ENCODE results near the gene EXOC2.
"Not testable (repeated sequence)": the region's sequence is repeated elsewhere in the genome, so short reads cannot be mapped to it uniquely, and the experiment has no call there.

The EXOC2 gene

DNA sequence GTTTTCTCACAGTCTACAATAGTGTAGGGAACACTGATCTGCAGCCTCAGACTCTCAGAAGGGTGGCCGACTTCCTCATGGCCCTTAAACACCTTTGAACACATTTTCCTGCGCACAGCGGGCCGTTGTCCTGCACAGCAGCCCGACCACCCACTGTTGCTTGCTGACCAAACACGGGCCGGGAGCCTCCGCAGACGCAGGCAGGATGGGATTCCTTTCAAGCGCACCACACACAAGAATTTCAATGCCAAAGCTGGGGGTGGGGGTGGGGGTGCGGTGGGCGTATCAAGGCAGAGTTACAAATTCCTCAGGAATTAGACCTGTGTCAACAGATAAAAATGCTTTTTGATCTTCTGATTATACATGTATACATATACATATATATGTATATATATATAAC is 110.6 kb downstream of the EXOC2 start:
- no peak for DNase-seq

DNA sequence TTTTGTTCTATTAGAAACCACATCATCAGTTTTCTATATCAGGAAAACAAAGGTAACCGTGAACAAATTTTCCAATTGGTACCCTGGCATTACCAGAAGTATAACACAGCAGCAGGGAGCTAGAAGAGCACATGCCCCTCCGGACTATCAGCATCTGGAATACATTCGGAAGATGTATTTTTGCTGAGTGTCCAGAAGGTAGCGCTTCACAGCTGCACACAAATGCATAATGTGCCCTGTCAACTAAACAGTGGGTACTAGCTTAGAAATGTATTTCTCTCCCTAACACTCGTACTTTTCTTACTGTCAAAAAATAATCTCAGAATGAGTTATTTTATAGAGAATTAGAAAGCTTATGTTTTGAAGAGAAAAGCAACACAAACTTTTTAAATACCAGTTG is 113.6 kb downstream of the EXOC2 start:
- no peak for DNase-seq

DNA sequence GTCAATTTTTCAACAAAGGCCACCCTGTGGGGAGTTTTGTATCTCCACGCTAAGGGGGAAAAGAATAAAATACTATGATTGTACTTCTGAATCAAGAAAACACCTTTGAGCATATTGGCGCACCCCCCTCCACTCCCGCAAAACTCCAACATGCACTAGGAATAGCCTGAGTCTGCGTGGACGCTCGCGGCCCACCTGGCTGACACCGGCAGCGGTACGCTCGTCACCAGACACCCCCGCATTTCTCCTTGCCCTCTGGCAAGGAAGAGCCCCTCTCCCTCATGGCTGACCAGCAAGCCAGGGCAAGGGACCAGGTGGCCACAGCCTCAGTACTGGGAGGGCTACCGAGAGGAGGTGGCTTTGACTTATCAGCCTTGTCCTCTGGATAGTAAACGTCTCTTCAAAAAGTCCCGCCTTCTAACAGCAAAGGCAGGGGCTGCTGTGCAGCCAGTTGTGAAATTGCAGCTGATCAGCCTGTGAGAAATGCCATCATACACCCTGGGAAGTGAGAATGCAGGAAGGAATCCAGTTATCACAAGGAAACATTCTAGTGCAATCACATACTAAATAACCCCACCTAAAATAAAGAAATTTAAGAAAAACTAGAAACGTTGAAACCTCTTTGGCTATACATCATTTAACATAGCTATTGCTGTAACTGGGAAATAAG is 120.2 kb downstream of the EXOC2 start:
- no peak for DNase-seq

DNA sequence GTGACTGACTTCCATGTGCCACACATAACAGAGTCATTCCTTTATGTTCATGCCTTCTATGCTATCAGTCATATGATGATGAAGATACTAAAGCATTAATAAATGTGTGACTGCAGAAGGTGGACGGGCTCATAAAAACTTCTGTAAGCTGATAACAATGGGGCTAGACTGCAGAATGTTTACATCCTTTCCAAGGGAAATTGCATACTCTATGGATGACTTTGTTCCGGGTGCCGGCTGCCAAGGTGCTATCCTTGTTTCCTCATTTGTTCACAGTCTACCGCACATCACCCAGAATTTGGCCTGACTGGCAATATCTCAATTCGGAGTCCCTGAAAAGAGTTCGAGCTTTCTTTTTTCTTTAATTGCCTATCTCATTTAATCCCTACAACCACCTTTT is 121.0 kb downstream of the EXOC2 start:
- no peak for DNase-seq

DNA sequence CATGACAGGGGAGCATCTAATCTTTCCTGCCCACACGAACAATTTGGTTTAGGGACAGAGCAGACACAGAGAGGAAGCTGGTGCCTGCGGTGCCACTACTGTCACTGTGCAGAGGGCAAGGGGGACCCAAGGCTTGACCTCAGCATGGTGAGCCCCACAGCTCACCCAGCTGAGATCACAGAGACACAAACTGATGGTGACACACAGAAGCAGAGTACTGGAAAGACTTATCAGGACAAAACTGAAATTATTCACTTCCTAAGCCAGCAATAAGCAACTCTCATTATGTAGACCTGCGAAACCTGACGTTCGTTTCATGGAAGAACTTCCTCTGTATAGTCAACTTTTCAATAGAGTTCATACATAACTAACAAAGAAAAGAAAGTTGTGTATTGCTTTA is 122.1 kb downstream of the EXOC2 start:
- no peak for DNase-seq

DNA sequence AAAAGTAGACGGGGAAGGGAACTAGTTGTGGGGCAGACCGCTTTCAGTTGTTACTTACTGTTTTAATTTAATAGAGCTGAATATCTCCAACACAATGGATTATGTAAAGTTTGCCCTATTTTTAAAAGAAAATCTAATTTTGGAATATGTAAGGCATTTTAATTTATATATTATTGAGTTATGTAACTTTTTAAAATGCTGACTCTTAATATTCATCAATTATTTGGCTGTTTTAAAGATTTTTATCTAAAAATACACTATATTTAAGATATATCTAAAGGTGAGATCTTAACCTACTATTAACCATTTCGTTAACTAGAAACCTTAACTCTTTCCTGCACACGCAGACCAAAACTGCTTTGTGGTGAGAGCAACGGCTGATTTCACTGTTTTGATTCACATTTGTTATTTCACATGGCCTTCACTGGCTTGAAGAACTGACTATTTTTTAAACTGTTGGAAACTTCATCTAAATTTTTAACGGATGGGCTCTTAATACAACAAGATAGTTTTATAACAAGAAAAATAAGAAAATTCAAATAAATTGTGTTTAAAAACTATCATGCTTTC is 123.9 kb downstream of the EXOC2 start:
- no peak for DNase-seq

DNA sequence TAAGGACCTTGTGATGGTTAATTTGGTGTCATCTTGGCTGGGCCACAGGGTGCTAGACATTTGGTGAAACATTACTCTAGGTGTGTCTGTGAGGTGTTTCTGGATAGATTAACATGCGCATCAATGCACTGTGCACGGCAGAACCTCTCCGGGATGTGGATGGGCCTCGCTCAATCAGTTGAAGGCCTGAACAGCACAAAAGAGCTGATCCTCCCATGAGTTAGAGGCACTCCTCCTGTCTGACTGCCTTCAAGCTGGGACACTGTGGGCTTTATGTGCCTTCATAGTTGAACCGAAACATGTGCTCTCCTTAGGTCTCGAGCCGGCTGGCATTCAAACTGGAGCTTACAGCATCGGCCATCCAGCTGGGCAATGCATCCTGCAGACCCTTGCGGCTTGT is 124.9 kb downstream of the EXOC2 start:
- no peak for DNase-seq

DNA sequence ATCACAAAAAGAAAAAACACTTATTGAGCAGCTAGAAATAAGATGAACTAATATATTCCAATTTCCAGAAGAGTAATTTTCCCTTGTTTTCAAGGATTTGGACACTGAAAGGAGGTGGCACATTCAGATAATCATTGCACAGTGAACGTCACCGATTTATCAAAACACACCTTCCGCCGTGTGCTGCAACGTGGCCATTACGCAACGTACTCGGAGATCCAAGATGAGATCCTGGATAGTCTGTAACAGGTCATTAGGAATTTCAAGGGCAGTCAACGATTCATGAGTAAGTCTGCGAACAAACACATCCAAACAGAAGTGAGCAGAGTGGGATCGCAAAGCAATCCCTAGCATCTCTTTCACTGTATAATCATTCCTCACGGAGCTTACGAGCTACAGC is 129.1 kb downstream of the EXOC2 start:
- DNase-seq: no peak

DNA sequence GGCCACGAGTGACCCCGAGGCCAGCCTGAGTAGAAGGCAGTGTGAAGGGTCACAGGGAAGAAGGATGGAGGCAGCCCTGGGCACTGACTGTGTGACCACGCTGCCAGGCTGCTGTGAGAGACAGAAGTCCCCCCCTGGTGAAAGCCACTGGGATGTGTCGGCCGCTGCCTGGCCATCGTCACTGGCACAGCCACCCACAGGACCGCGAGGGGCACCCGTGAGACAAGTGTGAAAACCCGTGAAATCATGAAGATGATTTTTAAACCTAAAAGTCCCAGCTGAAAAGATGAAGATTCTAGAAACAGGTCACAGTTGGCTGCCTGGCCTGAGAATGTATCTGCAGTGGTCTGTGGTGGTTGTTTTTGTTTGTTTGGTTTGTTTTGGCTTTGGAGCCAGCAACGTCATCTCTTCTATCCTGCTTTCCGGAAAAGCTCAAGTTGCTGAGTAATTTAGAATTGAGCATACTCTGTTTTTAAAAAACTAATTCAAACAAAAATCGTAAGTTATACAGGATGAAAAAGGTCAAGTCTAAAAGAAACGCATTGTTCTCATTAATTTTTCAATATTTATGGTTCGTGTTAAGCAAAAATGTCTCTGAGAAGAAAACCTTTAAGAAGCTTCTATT is 130.8 kb downstream of the EXOC2 start:
- no peak for DNase-seq

DNA sequence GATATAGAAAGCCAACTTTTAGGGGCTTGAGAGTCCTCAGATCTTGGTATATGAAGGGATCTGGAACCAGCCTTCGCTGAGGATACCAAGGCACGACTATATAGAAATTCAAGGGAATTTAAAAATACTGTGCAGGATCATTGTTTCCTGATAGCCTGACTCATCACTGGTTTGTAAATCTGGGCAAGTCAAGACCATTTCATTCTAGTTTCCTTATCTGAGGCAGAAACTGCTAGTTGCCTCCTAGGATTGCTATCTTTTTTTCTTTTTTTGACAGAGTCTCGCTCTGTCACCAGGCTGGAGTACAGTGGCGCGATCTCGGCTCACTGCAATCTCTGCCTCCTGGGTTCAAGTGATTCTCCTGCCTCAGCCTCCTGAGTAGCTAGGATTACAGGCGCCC is 131.6 kb downstream of the EXOC2 start:
- DNase-seq: not testable (repeated sequence)

DNA sequence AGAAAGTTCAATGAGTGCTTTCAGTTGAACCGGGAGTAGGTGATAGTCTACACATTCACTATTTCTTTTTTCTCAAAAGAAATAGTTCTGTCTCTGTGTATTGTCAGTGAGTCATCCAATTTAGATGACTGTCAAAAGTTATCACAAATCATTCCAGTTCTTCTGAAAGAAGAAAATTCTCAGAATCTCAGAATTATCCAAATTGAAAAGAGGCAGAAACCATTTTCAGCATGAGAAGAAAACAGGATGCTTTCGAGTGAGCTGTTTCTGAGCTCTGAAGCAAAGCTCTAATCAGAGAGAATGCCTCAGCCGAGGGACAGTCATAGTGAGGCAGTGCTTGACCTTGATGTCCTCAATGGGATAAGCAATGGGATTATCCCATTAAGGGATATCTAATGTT is 134.0 kb downstream of the EXOC2 start:
- no peak for DNase-seq

DNA sequence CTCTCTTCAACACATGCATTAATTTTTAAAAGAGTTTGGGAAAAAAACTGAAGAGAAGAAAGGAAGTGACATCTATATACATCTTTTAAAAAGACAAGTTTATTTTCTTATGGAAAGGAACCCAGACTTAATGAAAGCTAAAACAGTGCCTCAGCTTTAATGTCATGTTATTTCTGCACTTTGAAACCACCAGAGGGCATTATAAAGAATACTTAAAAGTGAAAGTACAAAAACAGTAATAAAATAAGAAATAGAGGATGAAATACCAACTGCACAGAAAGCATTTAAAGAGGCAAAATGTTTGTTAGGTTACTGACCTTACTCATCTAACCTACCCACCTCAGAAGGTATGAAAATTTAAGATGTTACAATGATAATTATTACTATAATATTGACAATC is 134.8 kb downstream of the EXOC2 start:
- DNase-seq: no peak

DNA sequence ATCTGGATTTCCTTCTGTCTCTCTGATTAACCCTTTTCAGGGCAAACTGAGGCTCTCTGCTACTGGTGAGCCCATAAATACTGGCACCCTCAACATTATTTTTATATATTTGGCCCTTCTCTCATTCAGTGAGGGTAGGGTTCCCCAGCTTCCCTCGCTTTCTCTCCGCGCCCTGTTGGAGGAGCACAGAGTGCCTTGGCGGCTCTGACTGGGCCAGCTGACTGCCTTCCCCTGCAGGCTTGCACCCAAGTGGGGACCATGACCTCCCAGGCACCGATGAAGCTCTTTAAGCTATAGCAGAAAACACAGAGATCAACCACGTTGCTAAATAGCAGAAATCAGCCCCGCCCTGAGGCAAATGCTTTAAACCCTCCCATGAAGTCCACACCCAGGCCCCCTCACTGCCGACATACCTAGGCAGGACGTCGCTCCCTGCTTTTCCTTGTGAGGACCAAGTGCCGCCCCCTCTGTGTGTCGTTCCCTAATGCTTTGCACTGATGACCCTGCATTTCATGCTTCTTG is 141.0 kb downstream of the EXOC2 start:
- DNase-seq: no peak

DNA sequence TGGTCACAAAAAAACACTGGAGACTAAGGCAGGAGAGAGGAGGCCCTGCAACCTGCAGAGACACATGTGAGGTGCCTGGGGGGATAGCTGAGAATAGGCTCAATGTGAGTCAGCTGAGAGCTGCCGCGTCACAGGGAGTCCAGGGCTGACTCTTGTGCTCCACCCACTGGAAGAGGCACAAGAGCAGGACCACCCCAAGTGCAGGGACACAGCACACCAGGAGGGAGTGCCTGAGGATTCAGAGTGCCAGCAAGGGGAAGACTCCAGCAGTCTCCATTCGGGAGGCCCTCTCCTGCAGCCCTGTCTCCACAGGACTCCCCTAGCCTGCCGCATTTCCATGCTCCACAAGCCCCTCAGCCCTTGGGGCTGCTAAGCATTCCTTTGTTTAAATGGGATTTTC is 141.5 kb downstream of the EXOC2 start:
- no peak for DNase-seq

DNA sequence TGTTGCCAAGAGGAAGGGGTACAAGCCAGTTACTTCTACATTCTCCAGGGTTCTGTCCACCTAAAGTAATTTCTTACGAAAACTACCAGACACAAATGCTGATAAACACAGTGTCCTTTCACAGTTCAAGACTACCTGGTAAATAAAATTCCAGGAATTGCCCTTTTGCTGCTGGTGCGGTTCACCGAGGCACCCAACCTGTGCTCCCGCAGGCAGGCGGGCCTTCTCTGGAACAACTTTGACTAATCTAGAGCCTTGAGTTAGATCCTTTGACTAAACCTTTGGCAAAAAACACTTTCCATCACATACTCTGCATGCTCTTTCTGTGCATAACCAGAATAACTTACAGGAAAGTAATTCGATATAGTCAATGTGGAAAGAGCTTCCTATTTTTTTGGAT is 143.0 kb downstream of the EXOC2 start:
- no peak for DNase-seq

DNA sequence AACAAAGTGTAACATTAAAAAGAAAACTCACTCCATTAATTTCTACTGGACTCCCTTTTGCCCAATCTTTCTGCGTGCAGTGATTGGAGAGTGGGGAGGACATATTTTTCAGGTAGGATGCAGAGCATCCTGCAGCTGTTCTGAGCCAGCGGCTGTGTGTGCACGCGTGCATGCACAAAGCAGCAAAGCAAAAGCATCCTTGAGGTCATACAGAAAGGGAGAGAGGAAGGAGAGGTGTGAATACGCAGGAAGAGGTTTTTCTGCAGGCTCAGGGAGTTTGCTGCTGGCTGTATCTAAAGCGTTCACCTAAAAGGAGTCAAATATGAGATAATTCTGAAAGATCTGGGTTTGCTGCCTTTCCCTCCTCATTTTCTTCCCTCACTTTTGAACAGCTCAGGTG is 144.4 kb downstream of the EXOC2 start:
- no peak for DNase-seq

DNA sequence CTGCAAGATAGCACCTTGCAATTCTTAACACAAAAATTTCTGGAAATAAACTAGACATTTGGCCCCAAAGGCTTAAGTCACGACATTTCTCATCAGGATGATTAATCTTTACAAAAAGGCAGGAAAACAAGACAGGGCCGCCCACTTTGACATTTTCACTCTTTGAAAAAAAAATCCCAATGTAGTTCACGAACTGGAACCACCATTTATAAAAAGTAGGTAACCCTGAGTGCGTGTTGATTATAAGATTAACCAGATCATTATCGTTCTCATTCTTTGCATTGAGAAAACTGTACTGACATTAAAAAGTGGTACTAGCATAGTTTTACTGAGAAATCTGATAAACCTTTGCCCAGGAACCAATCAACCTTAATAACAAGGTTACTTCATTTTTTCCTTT is 144.8 kb downstream of the EXOC2 start:
- DNase-seq: no peak

DNA sequence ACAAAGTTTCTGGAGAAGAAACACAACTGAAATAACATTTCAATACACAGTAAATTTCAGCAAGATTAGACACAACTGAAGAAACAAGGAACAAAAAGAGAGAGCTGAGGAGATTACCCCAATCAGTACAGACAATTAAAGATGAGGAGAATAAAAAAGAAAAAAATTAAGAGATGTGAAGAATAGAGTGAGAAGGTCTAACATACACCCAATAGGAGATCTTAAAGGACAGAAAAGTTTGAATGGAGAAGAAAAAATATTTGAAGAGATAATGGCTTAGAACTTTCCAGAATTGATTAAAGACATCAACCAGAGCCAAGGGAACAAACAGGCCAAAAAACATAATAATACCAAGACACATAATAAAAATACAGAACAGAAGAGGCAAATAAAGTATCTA is 152.4 kb downstream of the EXOC2 start:
- DNase-seq: no peak

DNA sequence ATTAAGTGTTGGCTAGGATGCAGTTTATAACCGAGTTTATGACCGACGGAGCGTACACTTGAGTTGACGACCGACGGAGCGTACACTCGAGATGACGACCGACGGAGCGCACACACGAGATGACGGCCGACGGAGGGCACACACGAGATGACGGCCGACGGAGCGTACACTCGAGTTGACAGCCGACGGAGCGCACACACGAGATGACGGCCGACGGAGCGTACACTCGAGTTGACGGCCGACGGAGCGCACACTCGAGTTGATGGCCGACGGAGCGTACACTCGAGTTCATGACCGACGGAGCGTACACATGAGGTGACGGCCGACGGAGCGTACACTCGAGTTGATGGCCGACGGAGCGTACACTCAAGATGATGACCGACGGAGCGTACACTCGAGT is 155.8 kb downstream of the EXOC2 start:
- no peak for DNase-seq

DNA sequence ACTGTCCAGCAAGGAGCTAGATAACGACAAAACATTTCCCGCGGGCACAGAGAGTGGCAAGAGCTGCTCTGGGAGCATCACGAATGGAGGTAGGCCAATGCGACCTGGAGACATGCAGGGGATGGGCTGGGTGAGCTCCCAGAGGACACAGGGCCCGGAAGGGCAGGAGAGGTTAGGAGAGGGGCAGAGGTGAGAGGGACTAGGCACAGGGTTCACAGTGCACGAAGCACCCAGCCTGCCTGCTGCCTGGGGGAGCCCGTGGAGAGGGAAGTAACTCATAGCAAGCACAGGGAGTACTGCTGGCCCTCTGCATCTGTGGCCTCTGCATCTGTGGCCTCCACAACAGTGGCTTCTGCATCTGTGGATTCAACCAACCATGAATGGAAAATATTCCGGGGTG is 162.5 kb downstream of the EXOC2 start:
- no peak for DNase-seq

DNA sequence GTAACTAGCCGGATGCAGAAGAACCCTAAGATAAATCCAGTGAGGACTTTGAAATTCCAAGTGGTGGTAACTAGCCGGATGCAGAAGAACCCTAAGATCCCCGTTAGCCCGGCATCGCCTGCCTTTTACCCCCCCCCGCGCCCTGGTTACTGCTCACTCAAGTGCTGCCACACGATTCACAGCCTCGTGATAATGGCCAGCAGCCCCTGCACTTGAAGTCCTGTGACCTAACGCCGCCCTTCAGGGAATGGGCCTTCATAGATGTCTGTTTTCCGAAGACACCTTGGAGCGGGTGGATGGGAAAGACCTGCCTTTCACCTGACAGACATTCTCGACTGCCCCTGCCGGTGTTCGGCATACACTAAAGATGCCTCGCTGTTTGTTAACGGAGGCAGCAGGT is 163.9 kb downstream of the EXOC2 start:
- DNase-seq: no peak

DNA sequence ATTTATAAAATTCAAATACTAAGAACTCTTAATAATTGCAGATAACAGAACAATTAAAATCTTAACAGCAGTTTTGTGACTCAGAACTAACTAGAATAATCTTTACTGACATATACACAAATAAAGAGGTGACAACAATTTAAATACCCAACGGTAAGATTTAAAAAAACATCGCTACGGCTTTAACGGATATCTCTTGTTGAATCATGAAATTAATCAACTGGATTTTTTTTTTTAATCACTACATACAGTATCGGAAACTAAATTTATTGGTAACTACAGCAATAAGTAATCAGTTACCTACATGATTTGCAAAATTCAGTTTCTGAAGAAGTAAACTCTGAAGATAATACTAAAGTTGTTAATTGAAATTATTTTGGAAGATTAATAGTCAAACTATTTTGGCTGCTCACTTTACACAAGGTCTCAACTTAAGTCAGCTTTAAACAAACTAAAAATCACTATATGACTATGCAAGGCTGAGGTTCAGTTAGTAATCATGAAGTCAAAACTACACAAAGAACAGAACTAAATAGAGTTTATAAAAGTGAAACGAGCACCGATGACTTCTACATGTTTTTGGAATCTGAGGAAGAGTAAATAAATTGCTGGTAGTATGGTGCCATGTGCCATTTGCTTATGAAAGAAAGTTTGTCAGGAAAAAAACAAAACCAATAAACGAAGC is 164.8 kb downstream of the EXOC2 start:
- DNase-seq: no peak

DNA sequence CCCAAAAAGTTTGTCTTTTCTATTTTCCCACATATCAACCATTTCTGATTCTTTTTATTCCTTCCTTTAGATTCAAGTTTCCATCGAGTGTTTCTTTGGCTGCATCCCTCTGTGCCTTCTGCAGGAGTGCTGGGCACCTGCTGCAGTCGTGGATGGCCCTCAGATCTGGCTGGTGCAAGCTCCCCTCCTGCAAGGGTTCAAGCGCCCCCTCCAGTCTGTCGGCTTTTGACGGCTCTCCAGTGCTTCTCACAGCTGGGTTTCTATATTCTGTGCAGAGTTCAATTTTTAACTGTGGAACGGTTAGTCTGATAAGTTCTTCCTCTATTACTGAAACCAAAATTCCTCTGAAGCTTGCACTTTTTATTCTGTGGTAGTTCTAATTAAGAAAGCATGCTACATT is 168.1 kb downstream of the EXOC2 start:
- DNase-seq: no peak

DNA sequence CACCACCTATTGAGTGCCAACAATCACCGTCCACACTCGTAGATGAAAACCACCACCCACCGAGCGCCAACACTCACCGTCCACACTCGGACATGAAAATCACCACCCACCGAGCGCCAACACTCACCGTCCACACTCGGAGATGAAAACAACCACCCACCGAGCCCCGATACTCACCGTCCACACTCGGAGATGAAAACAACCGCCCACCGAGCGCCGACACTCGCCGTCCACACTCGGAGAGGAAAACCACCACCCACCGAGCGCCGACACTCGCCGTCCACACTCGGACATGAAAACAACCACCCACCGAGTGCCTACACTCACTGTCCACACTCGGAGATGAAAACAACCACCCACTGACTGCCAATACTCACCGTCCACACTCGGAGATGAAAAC is 172.1 kb downstream of the EXOC2 start:
- no peak for DNase-seq

All from effector CD8-positive, alpha-beta T cell (primary cell).